DMS114 treated with DMSO at 0.1 percent for 48 hours (cell line): ENCODE measurements around the gene RNF113B.

Experiments used
- DNase-seq: peaks from one replicate; lab custom pipeline; 2025; ENCODE audit not compliant: unreplicated experiment; lab: John Stamatoyannopoulos, UW

Gene RNF113B

DNA sequence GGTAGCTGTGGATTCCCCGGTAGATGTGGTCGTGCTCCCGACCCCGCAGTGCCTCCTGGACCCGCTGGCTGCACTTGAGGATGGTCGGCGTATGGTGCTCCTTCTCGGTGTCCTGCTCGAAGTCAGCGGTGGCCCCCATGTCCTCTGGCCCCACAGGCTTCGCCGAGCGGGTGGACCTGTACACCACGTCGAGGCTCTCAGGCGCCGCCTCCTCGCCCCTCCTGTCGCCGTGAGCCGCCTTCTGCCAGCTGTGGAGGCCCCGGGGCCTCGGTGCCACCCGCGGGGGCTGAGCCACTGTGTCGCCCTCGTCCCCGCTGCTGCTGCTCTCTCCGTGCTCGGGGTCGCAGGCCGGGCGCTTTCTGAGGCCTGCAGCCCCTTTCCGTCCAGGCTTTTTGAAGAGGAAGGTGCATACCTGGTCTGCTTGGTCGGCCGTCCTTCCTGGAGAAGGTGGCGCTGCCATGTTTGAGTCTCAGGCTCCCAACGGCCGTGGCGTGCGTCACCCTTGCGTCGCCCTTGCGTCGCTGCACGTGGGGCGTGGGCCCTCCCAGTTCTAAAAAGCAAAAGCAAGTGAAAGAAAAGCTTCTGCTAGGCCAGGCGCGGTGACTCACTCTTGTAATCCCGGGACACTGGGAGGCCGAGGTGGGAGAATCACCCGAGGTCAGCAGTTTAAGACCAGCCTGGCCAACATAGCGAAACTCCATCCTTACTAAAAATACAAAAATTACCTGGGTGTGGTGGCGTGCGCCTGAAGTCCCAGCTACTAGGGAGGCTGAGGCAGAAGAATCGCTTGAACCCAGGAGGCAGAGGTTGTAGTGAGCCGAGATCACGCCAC is at the start of gene RNF113B:
RNF113B (minus strand) TSS at position 493 of the 832 bp plus-strand sequence; CDS start at position 460, 33 bp downstream.
- no peak for DNase-seq

DNA sequence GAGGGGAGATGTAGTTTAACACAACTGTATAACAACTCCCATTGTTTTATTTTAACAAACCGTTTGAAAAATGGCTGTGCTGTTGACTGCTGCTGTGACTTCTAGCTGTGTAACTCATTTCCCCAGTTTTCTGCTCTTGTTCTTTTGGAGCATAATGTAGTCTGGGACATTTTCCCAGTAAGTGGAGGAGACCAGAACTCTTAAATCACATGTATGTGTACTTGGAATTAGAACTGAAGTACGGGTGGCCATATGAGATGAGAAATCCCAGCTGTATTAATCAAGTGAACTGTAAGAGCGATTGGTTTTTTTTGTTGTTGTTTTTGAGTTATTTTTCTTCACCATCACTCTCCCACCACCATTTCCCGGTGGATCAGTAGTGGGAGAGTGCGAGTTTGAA is 49.4 kb upstream of the RNF113B start:
- DNase-seq = no peak

GRCh38 chr13:98225036-98225940 is 48.2 kb upstream of the RNF113B start:
- DNase-seq = no peak

- no peak for DNase-seq
Measured at GRCh38 chr13:98224557-98224956, 47.5 kb upstream of the RNF113B start.

GRCh38 chr13:98223741-98224140 is 46.7 kb upstream of the RNF113B start:
- no peak for DNase-seq

DNA sequence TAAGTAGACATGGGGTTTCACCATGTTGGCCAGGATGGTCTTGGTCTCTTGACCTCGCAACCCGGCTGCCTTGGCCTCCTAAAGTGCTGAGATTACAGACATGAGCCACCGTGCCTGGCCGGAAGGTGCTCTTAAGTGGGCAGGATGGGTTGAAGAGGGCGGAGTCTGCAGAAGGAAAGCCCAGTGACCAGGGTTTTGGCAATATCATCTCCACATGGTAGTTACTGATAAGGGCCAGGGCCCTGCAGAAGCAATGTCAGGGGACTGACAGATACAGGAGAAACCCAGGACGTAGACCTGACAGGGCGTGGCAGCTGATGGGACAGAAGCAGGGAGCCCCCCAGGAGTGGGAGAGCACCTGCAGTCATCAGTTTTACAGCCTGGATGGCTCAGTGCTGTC is 45.7 kb upstream of the RNF113B start:
- no peak for DNase-seq

- no peak for DNase-seq
Measured at GRCh38 chr13:98222081-98222554, 45.0 kb upstream of the RNF113B start.

GRCh38 chr13:98221234-98221633 is 44.2 kb upstream of the RNF113B start:
- DNase-seq = no peak

- no peak for DNase-seq
Measured at GRCh38 chr13:98220271-98220791, 43.3 kb upstream of the RNF113B start.

GRCh38 chr13:98219685-98220084 is 42.6 kb upstream of the RNF113B start:
- no peak for DNase-seq

GRCh38 chr13:98217597-98217996 is 40.5 kb upstream of the RNF113B start:
- DNase-seq = no peak

- DNase-seq = no peak
Measured at GRCh38 chr13:98216711-98217285, 39.7 kb upstream of the RNF113B start.

GRCh38 chr13:98216135-98216565 is 39.1 kb upstream of the RNF113B start:
- no peak for DNase-seq

GRCh38 chr13:98215508-98215907 is 38.4 kb upstream of the RNF113B start:
- DNase-seq = no peak

- DNase-seq = no peak
Measured at GRCh38 chr13:98214707-98215106, 37.6 kb upstream of the RNF113B start.

DNA sequence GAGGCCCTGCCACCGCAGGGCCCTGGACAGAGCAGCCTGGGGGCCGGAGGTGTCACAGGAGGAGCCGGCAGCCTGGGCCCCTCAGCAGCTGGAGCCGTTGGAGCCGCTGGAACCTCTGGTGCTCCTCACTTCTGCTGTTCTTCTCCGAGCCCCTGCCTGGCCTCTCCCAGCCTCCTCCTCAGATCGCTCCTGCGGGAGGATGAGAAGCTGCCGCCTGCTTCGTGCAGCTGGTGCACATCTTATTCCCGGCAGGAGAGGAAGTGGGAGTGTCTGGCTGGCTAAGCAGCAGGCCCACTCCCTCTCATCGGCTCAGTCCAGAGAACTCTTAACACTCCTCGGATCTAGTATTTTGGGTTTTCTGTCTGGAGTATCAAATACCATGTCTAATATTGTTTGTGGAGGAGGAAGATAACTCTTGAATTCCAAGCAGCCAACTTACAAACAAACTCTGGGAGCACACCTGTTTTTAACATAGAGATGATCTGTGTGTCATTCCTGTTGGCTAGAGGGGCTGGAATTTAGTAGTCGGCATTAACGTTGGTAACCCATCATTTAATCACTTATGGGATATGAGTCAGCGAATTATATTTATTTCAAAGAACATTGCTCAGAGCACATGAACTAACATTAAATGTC is 37.1 kb upstream of the RNF113B start:
- DNase-seq = no peak

DNA sequence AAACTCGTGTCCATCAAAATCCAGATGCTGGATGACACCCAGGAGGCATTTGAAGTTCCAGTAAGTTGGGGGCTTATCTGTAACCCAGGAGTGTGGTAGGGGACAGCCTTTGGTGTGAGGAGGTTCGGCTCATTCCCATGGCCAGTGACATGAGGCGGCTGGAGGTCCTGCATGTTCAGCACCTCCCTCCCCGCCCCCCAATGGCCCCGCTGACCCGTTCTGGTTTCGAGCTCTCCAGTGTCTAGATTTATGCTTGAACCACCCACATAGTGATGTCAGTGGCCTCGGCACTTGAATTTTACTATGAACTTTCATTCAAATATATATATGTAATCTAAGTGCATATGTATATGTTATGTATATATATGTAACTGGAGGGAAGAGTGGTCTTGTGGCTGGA is 36.3 kb upstream of the RNF113B start:
- no peak for DNase-seq

- DNase-seq = no peak
Measured at GRCh38 chr13:98212763-98213162, 35.7 kb upstream of the RNF113B start.

DNA sequence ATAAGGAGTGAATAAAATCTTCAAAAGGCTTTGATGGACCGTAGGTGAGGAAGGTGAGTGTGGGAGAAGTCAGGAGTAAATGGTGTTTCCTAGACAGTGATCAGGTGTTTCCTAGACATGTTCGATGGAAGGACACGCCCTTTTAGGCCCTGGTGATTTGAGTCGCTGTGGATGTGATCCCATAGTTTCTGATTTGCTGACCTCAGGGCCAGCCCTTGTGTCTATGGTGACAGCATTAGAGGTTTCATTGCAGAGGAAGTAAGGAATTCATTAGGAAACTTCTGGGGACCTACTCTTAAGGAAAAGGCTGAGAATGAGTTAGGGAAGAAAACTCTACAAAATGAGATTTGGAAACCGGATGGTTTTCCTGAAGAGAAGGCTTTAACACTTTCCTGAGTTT is 31.5 kb upstream of the RNF113B start:
- DNase-seq = no peak

DNA sequence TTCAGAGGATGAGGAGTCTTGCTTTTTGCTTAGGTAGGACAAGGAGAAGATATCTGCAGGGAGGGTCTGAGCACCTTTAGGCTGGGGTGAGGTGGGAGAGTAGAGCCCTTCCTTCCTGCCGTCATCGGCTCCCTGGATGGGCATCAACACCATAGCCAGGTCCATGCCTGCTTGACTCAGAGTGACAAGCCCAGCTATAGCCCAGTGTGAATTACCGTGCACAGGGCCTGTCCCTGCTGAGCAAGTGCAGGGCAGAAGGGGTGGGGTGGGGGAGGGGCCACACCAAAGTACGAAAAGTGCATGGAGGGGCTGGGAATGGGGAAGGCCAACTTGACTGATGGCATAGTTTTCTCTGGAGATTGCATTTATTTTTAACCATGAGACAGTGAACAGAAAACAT is 30.3 kb upstream of the RNF113B start:
- no peak for DNase-seq

DNA sequence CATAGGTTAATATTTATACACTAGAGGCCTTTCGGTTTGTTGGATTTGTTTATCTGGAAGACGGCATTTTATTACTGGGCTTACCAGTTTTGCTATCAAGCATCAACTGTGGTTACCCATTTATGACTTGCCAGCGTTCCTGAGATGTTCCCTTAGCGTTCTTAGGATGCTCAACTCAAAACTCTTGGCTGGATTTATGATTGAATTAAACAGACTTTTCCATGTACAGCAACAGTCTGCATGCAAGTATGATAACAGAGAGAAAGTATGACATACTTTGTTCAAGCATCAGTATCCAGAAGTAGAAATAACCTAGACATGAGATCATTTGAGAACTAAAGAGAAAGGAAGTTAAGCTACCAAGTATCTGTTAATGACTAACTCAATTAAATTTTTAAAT is 29.9 kb upstream of the RNF113B start:
- DNase-seq = no peak
